Neural progenitor cell (in vitro differentiated cells): Measurements from ENCODE around the gene KLHL12. TPM values are rescaled to one million over a fixed set of nuclear protein-coding genes. Genes with fewer than 3 reads are reported as not detected.

Experiments used
- DNase-seq: peaks from one replicate; pipeline ENCODE4 v3.0.0-alpha.2; 2016; ENCODE audit warnings: low spot score
- H2AFZ ChIP-seq: fragments of 200-600 bp; sonication (generic); replicated peaks from 2 replicates; pipeline ENCODE4 v1.6.1; 2016; ENCODE audit warnings: antibody characterized with exemption
- H3F3A ChIP-seq: fragments of 200-600 bp; sonication (generic); 2 replicates; pipeline ENCODE4 v1.6.1; 2016; ENCODE audit warnings: antibody characterized with exemption, low read depth
- H3K27ac ChIP-seq: fragments of 200-600 bp; sonication (generic); 2 replicates; pipeline ENCODE4 v1.5.1; 2016; ENCODE audit warnings: mild to moderate bottlenecking
- H3K27me3 ChIP-seq: fragments of 200-600 bp; sonication (generic); 2 replicates; pipeline ENCODE4 v1.6.1; 2016; ENCODE audit warnings: mild to moderate bottlenecking, moderate library complexity
- H3K36me3 ChIP-seq: fragments of 200-600 bp; sonication (generic); 2 replicates; pipeline ENCODE4 v1.5.1; 2016
- H3K4me1 ChIP-seq: fragments of 200-600 bp; sonication (generic); 2 replicates; pipeline ENCODE4 v1.6.1; 2016; ENCODE audit warnings: mixed run types
- H3K4me2 ChIP-seq: fragments of 200-600 bp; sonication (generic); 2 replicates; pipeline ENCODE4 v1.6.1; 2016
- H3K4me3 ChIP-seq: fragments of 200-600 bp; sonication (generic); 2 replicates; pipeline ENCODE4 v1.5.1; 2016
- H3K79me2 ChIP-seq: fragments of 200-600 bp; sonication (generic); 2 replicates; pipeline ENCODE4 v1.6.1; 2016; ENCODE audit warnings: low read depth
- H3K9ac ChIP-seq: fragments of 200-600 bp; sonication (generic); 2 replicates; pipeline ENCODE4 v1.6.1; 2016
- H3K9me3 ChIP-seq: fragments of 200-600 bp; sonication (generic); 2 replicates; pipeline ENCODE4 v1.5.1; 2016; ENCODE audit warnings: low read depth
- H4K20me1 ChIP-seq: fragments of 200-600 bp; sonication (generic); 2 replicates; pipeline ENCODE4 v1.6.1; 2016; ENCODE audit warnings: low read depth
- H3K27ac Mint-ChIP-seq: 3 replicates; pipeline ENCODE4 v1.8.0; 2021; ENCODE audit warnings: mixed read lengths
- H3K27me3 Mint-ChIP-seq: 2 replicates; pipeline ENCODE4 v1.8.0; 2022; ENCODE audit warnings: low read depth, mild to moderate bottlenecking, inconsistent platforms, moderate library complexity, mixed read lengths; ENCODE audit not compliant: insufficient read depth
- H3K36me3 Mint-ChIP-seq: 3 replicates; pipeline ENCODE4 v1.8.0; 2021; ENCODE audit warnings: mixed read lengths
- H3K4me1 Mint-ChIP-seq: 3 replicates; pipeline ENCODE4 v1.8.0; 2021; ENCODE audit warnings: mixed read lengths
- H3K4me3 Mint-ChIP-seq: 3 replicates; pipeline ENCODE4 v1.8.0; 2021; ENCODE audit warnings: mild to moderate bottlenecking, moderate library complexity, mixed read lengths
- H3K9me3 Mint-ChIP-seq: 3 replicates; pipeline ENCODE4 v1.8.0; 2020; ENCODE audit warnings: mixed read lengths
- EZH2 ChIP-seq: fragments of 200-600 bp; sonication (generic); IDR thresholded peaks from 2 replicates; pipeline ENCODE4 v1.6.1; 2017; ENCODE audit warnings: antibody characterized with exemption, mild to moderate bottlenecking, moderate library complexity
- EZH2phosphoT487 ChIP-seq: fragments of 200-600 bp; sonication (generic); IDR thresholded peaks from 2 replicates; pipeline ENCODE4 v1.6.1; 2017; ENCODE audit warnings: antibody characterized with exemption
- total RNA-seq: library from RNA; depleted of rRNA; stranded (reverse); fragments of >200 nt; gene quantifications from 2 replicates; pipeline ENCODE4 v1.2.3, GENCODE V29; 2015; ENCODE audit warnings: low replicate concordance
- TF ChIP-seq, protein P1 (sequence below): fragments of 200-600 bp; sonication (generic); IDR thresholded peaks from 2 replicates; pipeline ENCODE4 v1.5.1; 2017; ENCODE audit warnings: antibody characterized with exemption, mild to moderate bottlenecking

KLHL12 gene
- total RNA-seq, 1 donor from 2014 or later: 51.4 TPM

- H4K20me1 ChIP-seq: peaks cover 53% of the 10 kb centered on the region
- no peaks in the 10 kb centered on the region for H3K27me3 ChIP-seq
- no peaks in the 10 kb centered on the region for H3K9me3 ChIP-seq
- no peak overlapping the region for H3K27ac Mint-ChIP-seq
- peaks cover 60% of the 10 kb centered on the region for H3K79me2 ChIP-seq
- no peak overlapping the region for H2AFZ ChIP-seq
- H3K27me3 Mint-ChIP-seq: no peaks in the 10 kb centered on the region
- H3K9me3 Mint-ChIP-seq: no peaks in the 10 kb centered on the region
- no peak overlapping the region for H3K4me3 ChIP-seq
- H3K27ac ChIP-seq: no peak overlapping the region
- peaks cover 4% of the 10 kb centered on the region for H3K4me1 ChIP-seq
- H3K9ac ChIP-seq: no peak overlapping the region
- H3K4me2 ChIP-seq: no peak overlapping the region
- H3K36me3 Mint-ChIP-seq: peaks cover 9% of the 10 kb centered on the region
- H3K4me3 Mint-ChIP-seq: no peak overlapping the region
- peaks cover 8% of the 10 kb centered on the region for H3K4me1 Mint-ChIP-seq
- TF ChIP-seq EZH2phosphoT487 (no peak), EZH2 (no peak)
- TF ChIP-seq, protein P1, sequence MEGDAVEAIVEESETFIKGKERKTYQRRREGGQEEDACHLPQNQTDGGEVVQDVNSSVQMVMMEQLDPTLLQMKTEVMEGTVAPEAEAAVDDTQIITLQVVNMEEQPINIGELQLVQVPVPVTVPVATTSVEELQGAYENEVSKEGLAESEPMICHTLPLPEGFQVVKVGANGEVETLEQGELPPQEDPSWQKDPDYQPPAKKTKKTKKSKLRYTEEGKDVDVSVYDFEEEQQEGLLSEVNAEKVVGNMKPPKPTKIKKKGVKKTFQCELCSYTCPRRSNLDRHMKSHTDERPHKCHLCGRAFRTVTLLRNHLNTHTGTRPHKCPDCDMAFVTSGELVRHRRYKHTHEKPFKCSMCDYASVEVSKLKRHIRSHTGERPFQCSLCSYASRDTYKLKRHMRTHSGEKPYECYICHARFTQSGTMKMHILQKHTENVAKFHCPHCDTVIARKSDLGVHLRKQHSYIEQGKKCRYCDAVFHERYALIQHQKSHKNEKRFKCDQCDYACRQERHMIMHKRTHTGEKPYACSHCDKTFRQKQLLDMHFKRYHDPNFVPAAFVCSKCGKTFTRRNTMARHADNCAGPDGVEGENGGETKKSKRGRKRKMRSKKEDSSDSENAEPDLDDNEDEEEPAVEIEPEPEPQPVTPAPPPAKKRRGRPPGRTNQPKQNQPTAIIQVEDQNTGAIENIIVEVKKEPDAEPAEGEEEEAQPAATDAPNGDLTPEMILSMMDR: no peak
- H3F3A ChIP-seq: no peaks in the 10 kb centered on the region
- DNase-seq: no peak
- no peaks in the 10 kb centered on the region for H3K36me3 ChIP-seq
Observed at GRCh38 chr1:202952099-202952498, 25.1 kb upstream of the KLHL12 start.

DNA sequence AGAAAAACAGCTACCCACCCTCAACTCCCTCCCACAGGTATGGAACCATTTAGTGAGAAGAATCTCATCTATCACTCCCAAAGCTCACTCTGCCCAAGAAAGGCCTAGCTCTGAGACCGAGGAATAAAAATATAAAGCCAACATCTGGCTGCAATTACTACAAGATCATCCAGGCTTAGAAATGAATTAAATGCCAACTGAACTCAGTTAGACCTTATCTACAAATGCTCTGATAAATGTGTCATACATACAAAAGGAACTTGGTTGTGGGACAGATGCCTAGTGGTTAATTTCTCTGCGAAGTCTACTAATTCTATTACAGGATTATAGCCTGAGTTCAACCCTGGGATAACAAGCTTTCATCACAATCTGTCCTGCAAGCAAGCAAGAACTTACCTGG lies 24.4 kb upstream of the KLHL12 start:
- Histone ChIP-seq H3K4me2 (no peak overlapping the region), H3K9me3 (no peaks in the 10 kb centered on the region), H3K79me2 (peaks cover 53% of the 10 kb centered on the region), H3K27me3 (no peaks in the 10 kb centered on the region), H4K20me1 (peaks cover 46% of the 10 kb centered on the region), H3K4me1 (no peaks in the 10 kb centered on the region), H3K9ac (no peak overlapping the region), H3K36me3 (no peaks in the 10 kb centered on the region), H3K4me3 (no peak overlapping the region), H3K27ac (no peak overlapping the region), H3F3A (no peaks in the 10 kb centered on the region), H2AFZ (no peak overlapping the region)
- no peaks in the 10 kb centered on the region for H3K27me3 Mint-ChIP-seq
- H3K27ac Mint-ChIP-seq: peak overlapping the region; percentile 10
- H3K36me3 Mint-ChIP-seq: peaks cover 10% of the 10 kb centered on the region
- DNase-seq: no peak
- TF ChIP-seq, protein P1: no peak
- no peak for TF ChIP-seq EZH2phosphoT487
- no peak for TF ChIP-seq EZH2
- no peaks in the 10 kb centered on the region for H3K9me3 Mint-ChIP-seq
- H3K4me3 Mint-ChIP-seq: no peak overlapping the region
- H3K4me1 Mint-ChIP-seq: peaks cover 3% of the 10 kb centered on the region

DNA sequence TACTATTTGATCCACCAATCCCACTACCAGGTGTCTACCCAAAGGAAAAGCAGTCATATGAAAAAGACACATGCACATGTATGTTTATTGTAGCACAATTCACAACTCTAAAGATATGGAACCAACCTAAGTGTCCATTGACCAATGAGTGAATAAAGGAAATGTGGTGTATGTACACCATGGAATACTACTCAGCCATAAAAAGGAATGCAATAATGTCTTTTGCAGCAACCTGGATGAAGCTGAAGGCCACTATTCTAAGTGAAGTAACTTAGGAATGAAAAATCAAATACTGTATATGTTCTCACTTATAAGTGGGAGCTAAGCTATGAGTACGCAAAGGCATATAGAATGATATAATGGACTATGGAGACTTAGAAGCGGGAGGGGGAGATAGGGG lies 18.4 kb upstream of the KLHL12 start:
- no peaks in the 10 kb centered on the region for H3F3A ChIP-seq
- no peaks in the 10 kb centered on the region for H4K20me1 ChIP-seq
- H3K9ac ChIP-seq: no peak overlapping the region
- TF ChIP-seq EZH2phosphoT487 (no peak), EZH2 (no peak)
- TF ChIP-seq, protein P1: no peak
- no peaks in the 10 kb centered on the region for H3K27me3 ChIP-seq
- H3K9me3 Mint-ChIP-seq: no peaks in the 10 kb centered on the region
- H3K4me1 ChIP-seq: no peaks in the 10 kb centered on the region
- H3K36me3 ChIP-seq: peaks cover 6% of the 10 kb centered on the region
- H3K27ac ChIP-seq: no peak overlapping the region
- H3K4me2 ChIP-seq: no peak overlapping the region
- H3K79me2 ChIP-seq: no peaks in the 10 kb centered on the region
- no peak overlapping the region for H2AFZ ChIP-seq
- no peaks in the 10 kb centered on the region for H3K4me1 Mint-ChIP-seq
- H3K4me3 Mint-ChIP-seq: no peak overlapping the region
- H3K36me3 Mint-ChIP-seq: peaks cover 37% of the 10 kb centered on the region
- no peak overlapping the region for H3K27ac Mint-ChIP-seq
- no peak overlapping the region for H3K4me3 ChIP-seq
- DNase-seq: no peak
- H3K9me3 ChIP-seq: no peaks in the 10 kb centered on the region
- H3K27me3 Mint-ChIP-seq: no peaks in the 10 kb centered on the region
